GM19025 (cell line): ENCODE measurements around the gene NAA10.

ENCODE experiments used
- ATAC-seq: cut with Tn5 transposase; IDR thresholded peaks from one replicate; pipeline ENCODE4 v1.9.1; 2021; ENCODE audit warnings: mild to moderate bottlenecking, low read depth, moderate library complexity; ENCODE audit not compliant: unreplicated experiment

The NAA10 gene

GRCh38 chrX:153911798-153912197 lies 23.0 kb downstream of the NAA10 start:
- ATAC-seq, result no peak

GRCh38 chrX:153910446-153910845 lies 24.4 kb downstream of the NAA10 start:
- ATAC-seq, result no peak

GRCh38 chrX:153909980-153910360 lies 24.9 kb downstream of the NAA10 start:
- no peak for ATAC-seq

GRCh38 chrX:153909024-153909979 lies 25.5 kb downstream of the NAA10 start:
- ATAC-seq, result no peak

GRCh38 chrX:153908219-153908860 lies 26.5 kb downstream of the NAA10 start:
- no peak for ATAC-seq

GRCh38 chrX:153907456-153907855 lies 27.4 kb downstream of the NAA10 start:
- ATAC-seq, result no peak

- ATAC-seq, result no peak
These were observed 28.5 kb downstream of the NAA10 start for GRCh38 chrX:153906126-153906917.

- ATAC-seq, result no peak
These were observed 29.2 kb downstream of the NAA10 start for GRCh38 chrX:153905481-153906095.

- ATAC-seq, result no peak
These were observed 30.6 kb downstream of the NAA10 start, which contains the start of gene AVPR2 for GRCh38 chrX:153903991-153904957. Gene AVPR2 (plus strand): TSS chrX:153904673. CDS start chrX:153905146, 473 bp downstream.

- no peak for ATAC-seq
These were observed 31.4 kb downstream of the NAA10 start for GRCh38 chrX:153903238-153903980.

- no peak for ATAC-seq
These were observed 32.5 kb downstream of the NAA10 start for GRCh38 chrX:153902385-153902784.

GRCh38 chrX:153901753-153902140 lies 33.1 kb downstream of the NAA10 start:
- ATAC-seq, result no peak

GRCh38 chrX:153900831-153901752 lies 33.7 kb downstream of the NAA10 start:
- no peak for ATAC-seq

GRCh38 chrX:153897899-153898298 lies 36.9 kb downstream of the NAA10 start:
- no peak for ATAC-seq

GRCh38 chrX:153889123-153889522 lies 45.7 kb downstream of the NAA10 start:
- no peak for ATAC-seq

- ATAC-seq, result no peak
These were observed 46.5 kb downstream of the NAA10 start for GRCh38 chrX:153888344-153888743.

- ATAC-seq, result no peak
These were observed 47.5 kb downstream of the NAA10 start for GRCh38 chrX:153887385-153887784.

- ATAC-seq, result no peak
These were observed 47.9 kb downstream of the NAA10 start for GRCh38 chrX:153886915-153887314.
